ENCODE measurements around the gene PUM1.

PUM1 gene

GRCh38 chr1:30933874-30934252 is 131.7 kb downstream of the PUM1 start:
- in situ Hi-C loops (cut with MboI; ENCODE audit: low sequenced_read_pairs, unreplicated experiment) = no loop called here

DNA sequence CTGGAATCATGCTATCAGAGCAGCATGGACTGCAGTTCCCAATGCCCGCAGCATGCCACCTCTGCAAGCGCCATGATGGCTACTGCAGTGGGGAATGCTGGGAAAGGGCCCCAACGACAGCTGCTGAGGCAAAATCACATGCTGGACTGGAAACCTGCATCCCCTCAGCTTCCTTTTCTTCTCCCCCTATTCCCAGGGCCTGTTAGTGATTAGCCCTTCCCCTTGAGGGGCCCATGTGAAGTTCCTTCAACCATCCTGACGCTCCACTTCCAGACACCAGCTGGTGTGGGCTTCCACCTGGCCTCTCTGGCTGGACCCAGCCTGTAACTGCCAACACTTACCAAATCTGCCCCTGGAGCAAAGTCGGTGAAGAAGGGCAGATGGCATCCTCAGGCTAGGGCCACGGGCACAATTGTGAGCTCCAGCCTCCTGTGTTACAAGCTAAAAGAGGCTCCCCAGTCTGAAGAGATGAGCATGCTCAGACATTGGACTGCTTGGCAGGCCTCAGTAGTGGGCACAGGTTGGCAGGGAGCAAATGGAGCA is 134.8 kb downstream of the PUM1 start:
- TF ChIP-seq, protein P1, sequence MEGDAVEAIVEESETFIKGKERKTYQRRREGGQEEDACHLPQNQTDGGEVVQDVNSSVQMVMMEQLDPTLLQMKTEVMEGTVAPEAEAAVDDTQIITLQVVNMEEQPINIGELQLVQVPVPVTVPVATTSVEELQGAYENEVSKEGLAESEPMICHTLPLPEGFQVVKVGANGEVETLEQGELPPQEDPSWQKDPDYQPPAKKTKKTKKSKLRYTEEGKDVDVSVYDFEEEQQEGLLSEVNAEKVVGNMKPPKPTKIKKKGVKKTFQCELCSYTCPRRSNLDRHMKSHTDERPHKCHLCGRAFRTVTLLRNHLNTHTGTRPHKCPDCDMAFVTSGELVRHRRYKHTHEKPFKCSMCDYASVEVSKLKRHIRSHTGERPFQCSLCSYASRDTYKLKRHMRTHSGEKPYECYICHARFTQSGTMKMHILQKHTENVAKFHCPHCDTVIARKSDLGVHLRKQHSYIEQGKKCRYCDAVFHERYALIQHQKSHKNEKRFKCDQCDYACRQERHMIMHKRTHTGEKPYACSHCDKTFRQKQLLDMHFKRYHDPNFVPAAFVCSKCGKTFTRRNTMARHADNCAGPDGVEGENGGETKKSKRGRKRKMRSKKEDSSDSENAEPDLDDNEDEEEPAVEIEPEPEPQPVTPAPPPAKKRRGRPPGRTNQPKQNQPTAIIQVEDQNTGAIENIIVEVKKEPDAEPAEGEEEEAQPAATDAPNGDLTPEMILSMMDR (IDR thresholded peaks at IDR 0.05; ENCODE audit: borderline replicate concordance, control extremely low read depth, extremely low read depth, insufficient read depth, missing control alignments) = no peak
- in situ Hi-C loops (cut with MboI; ENCODE audit: low sequenced_read_pairs, unreplicated experiment) = no loop called here
- DNase-seq (ENCODE audit: low spot score) = no peak

More at GRCh38 chr1:30933874-30934252, 131.7 kb downstream of the PUM1 start:
- TF ChIP-seq, protein P1 (IDR thresholded peaks at IDR 0.05; ENCODE audit: borderline replicate concordance, control extremely low read depth, extremely low read depth, insufficient read depth, missing control alignments) = no peak
- no peak for DNase-seq (ENCODE audit: low spot score)

GRCh38 chr1:30929944-30930525 is 135.5 kb downstream of the PUM1 start:
- DNase-seq (ENCODE audit: low spot score) = no peak
- in situ Hi-C loops (cut with MboI; ENCODE audit: low sequenced_read_pairs, unreplicated experiment) = no loop called here
- TF ChIP-seq, protein P1 (IDR thresholded peaks at IDR 0.05; ENCODE audit: borderline replicate concordance, control extremely low read depth, extremely low read depth, insufficient read depth, missing control alignments) = no peak

- in situ Hi-C loops (cut with MboI; ENCODE audit: low sequenced_read_pairs, unreplicated experiment) = no loop called here
Observed at GRCh38 chr1:30929135-30929889, 136.2 kb downstream of the PUM1 start.

DNA sequence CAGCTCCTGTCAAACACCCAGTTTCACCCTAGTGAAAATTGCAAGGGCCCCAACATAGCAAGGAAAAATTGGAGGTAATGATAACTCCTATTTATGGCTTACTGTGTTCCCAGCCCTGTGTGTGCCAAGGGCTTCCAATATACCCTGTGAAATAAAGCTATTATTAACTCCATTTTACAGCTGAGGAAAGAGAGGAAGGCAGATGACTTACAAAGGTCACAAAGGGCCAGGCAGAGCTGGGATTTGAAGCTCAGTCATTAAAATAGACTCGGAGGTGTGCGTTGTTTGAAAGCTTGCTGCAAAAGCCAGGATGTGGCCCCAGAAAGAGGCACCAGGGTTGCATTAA is 136.8 kb downstream of the PUM1 start:
- TF ChIP-seq, protein P1 (IDR thresholded peaks at IDR 0.05; ENCODE audit: borderline replicate concordance, control extremely low read depth, extremely low read depth, insufficient read depth, missing control alignments) = no peak
- in situ Hi-C loops (cut with MboI; ENCODE audit: low sequenced_read_pairs, unreplicated experiment) = no loop called here
- no peak for DNase-seq (ENCODE audit: low spot score)

More at GRCh38 chr1:30929135-30929889, 136.2 kb downstream of the PUM1 start:
- peak; percentile 65 for DNase-seq (ENCODE audit: low spot score)
- TF ChIP-seq, protein P1 (IDR thresholded peaks at IDR 0.05; ENCODE audit: borderline replicate concordance, control extremely low read depth, extremely low read depth, insufficient read depth, missing control alignments) = peak; percentile 70

DNA sequence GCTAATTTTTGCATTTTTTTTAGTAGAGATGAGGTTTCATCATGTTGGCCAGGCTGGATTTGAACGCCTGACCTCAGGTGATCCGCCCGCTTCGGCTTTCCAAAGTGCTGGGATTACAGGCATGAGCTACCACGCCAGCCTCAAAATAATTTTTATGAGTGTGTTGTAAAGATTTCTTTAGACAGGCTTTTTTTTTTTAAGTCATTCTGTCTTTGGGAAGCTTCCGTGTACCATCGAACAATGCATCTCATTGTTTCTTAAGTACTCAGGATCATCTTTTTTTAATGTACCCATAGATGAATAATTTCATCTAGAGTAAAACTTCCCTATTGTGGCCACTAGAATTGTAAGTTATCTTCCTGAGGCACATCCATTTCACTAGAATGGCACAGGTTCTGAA is 137.3 kb downstream of the PUM1 start:
- in situ Hi-C loops (cut with MboI; ENCODE audit: low sequenced_read_pairs, unreplicated experiment) = no loop called here
- TF ChIP-seq, protein P1 (IDR thresholded peaks at IDR 0.05; ENCODE audit: borderline replicate concordance, control extremely low read depth, extremely low read depth, insufficient read depth, missing control alignments) = no peak

More for the DNA sequence above, 137.3 kb downstream of the PUM1 start:
- DNase-seq (ENCODE audit: low spot score) = no peak

Data from GM13976 (cell line).